Measurements from ENCODE around the gene TSPO.

GRCh38 chr22:43209523-43209890 lies 58.1 kb downstream of the TSPO start:
- TF ChIP-seq EP300 (IDR thresholded peaks at IDR 0.05) (no peak), CTCF (IDR thresholded peaks at IDR 0.05) (no peak), POLR2AphosphoS5 (IDR thresholded peaks at IDR 0.05) (no peak), POLR2A (IDR thresholded peaks at IDR 0.05) (no peak)
